ENCODE results near the gene GRB10.

Gene GRB10

GRCh38 chr7:50754684-50755083, 28.0 kb downstream of the GRB10 start:
- Histone ChIP-seq H3K27me3 (ENCODE audit: insufficient read depth, low read depth) (no peaks in the 10 kb centered on the region), H3K4me3 (IDR thresholded peaks at IDR 0.05; ENCODE audit: insufficient read depth, low read depth, low read length) (no peak overlapping the region), H3K4me1 (ENCODE audit: low read depth, poor library complexity, severe bottlenecking) (no peaks in the 10 kb centered on the region), H3K79me2 (ENCODE audit: insufficient read depth, low read depth) (no peaks in the 10 kb centered on the region), H2AFZ (ENCODE audit: low read depth) (no peak overlapping the region), H3K9ac (no peak overlapping the region), H3K27ac (no peak overlapping the region), H3K36me3 (ENCODE audit: insufficient read depth) (no peaks in the 10 kb centered on the region), H4K20me1 (ENCODE audit: insufficient read depth) (no peaks in the 10 kb centered on the region), H3K4me2 (no peak overlapping the region)
- TF ChIP-seq, protein P1, sequence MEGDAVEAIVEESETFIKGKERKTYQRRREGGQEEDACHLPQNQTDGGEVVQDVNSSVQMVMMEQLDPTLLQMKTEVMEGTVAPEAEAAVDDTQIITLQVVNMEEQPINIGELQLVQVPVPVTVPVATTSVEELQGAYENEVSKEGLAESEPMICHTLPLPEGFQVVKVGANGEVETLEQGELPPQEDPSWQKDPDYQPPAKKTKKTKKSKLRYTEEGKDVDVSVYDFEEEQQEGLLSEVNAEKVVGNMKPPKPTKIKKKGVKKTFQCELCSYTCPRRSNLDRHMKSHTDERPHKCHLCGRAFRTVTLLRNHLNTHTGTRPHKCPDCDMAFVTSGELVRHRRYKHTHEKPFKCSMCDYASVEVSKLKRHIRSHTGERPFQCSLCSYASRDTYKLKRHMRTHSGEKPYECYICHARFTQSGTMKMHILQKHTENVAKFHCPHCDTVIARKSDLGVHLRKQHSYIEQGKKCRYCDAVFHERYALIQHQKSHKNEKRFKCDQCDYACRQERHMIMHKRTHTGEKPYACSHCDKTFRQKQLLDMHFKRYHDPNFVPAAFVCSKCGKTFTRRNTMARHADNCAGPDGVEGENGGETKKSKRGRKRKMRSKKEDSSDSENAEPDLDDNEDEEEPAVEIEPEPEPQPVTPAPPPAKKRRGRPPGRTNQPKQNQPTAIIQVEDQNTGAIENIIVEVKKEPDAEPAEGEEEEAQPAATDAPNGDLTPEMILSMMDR (conservative IDR thresholded peaks at IDR 0.05; ENCODE audit: low read depth, low read length), result no peak

- Histone ChIP-seq H2AFZ (ENCODE audit: low read depth) (no peak overlapping the region), H3K4me1 (ENCODE audit: low read depth, poor library complexity, severe bottlenecking) (no peaks in the 10 kb centered on the region), H3K27me3 (ENCODE audit: insufficient read depth, low read depth) (no peaks in the 10 kb centered on the region), H4K20me1 (ENCODE audit: insufficient read depth) (no peaks in the 10 kb centered on the region), H3K79me2 (ENCODE audit: insufficient read depth, low read depth) (no peaks in the 10 kb centered on the region), H3K4me2 (no peak overlapping the region), H3K36me3 (ENCODE audit: insufficient read depth) (no peaks in the 10 kb centered on the region), H3K9ac (no peak overlapping the region), H3K27ac (no peak overlapping the region), H3K4me3 (IDR thresholded peaks at IDR 0.05; ENCODE audit: insufficient read depth, low read depth, low read length) (no peak overlapping the region)
- TF ChIP-seq, protein P1 (conservative IDR thresholded peaks at IDR 0.05; ENCODE audit: low read depth, low read length), result no peak
Measured at GRCh38 chr7:50754241-50754640, 28.5 kb downstream of the GRB10 start.

GRCh38 chr7:50752422-50752821, 30.3 kb downstream of the GRB10 start:
- Histone ChIP-seq H3K4me1 (ENCODE audit: low read depth, poor library complexity, severe bottlenecking) (no peaks in the 10 kb centered on the region), H3K79me2 (ENCODE audit: insufficient read depth, low read depth) (no peaks in the 10 kb centered on the region), H4K20me1 (ENCODE audit: insufficient read depth) (no peaks in the 10 kb centered on the region), H2AFZ (ENCODE audit: low read depth) (no peak overlapping the region), H3K27ac (no peak overlapping the region), H3K36me3 (ENCODE audit: insufficient read depth) (no peaks in the 10 kb centered on the region), H3K27me3 (ENCODE audit: insufficient read depth, low read depth) (no peaks in the 10 kb centered on the region), H3K4me2 (no peak overlapping the region), H3K9ac (no peak overlapping the region), H3K4me3 (IDR thresholded peaks at IDR 0.05; ENCODE audit: insufficient read depth, low read depth, low read length) (no peak overlapping the region)
- TF ChIP-seq, protein P1 (conservative IDR thresholded peaks at IDR 0.05; ENCODE audit: low read depth, low read length), result no peak

DNA sequence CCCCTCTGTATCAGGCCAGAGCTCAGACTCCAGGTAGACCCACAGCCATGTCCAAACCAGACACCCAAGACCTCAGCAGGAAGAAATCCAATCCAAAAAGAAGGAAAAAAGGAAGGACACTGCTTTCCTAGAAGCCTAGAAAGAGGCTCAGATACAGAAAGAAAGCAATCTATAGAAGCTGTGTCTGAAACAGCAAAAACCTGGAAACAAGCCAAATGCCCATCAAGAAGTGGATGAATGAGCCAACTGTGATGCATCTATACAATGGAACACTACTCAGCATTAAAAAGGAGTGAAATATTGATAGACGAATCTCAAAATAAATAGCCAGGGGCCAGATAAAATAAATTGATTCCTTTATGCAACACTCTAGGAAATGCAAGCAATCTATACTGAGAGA, 31.6 kb downstream of the GRB10 start:
- Histone ChIP-seq H3K79me2 (ENCODE audit: insufficient read depth, low read depth) (no peaks in the 10 kb centered on the region), H3K4me3 (IDR thresholded peaks at IDR 0.05; ENCODE audit: insufficient read depth, low read depth, low read length) (no peak overlapping the region), H3K9ac (no peak overlapping the region), H3K4me1 (ENCODE audit: low read depth, poor library complexity, severe bottlenecking) (no peaks in the 10 kb centered on the region), H2AFZ (ENCODE audit: low read depth) (no peak overlapping the region), H3K36me3 (ENCODE audit: insufficient read depth) (no peaks in the 10 kb centered on the region), H3K27ac (no peak overlapping the region), H3K4me2 (no peak overlapping the region), H4K20me1 (ENCODE audit: insufficient read depth) (no peaks in the 10 kb centered on the region), H3K27me3 (ENCODE audit: insufficient read depth, low read depth) (no peaks in the 10 kb centered on the region)
- TF ChIP-seq, protein P1 (conservative IDR thresholded peaks at IDR 0.05; ENCODE audit: low read depth, low read length), result no peak
